ENCODE results near the gene PIEZO2.

DNA sequence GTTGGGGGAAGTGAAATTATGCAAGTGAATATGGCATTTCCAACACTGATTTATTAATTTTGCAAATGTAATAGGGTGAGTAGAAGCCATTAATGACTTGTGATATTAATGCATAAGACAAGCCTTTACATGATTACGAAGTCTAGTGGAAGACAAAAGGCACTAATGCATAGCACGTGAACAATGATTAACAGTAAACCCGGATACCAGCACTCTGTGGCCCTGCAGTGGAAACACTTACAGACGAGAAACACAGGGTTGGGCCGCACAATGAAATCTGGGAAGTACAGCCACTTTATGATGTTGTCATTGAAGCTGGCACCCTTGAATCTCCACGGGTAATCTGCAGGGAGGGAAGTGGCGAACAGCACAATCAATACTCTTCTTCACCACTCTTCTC is 390.1 kb downstream of the PIEZO2 start:
- TF ChIP-seq, protein P1, sequence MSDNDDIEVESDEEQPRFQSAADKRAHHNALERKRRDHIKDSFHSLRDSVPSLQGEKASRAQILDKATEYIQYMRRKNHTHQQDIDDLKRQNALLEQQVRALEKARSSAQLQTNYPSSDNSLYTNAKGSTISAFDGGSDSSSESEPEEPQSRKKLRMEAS (IDR thresholded peaks at IDR 0.05), result no peak
- no peak for TF ChIP-seq SIRT6 (IDR thresholded peaks at IDR 0.05; ENCODE audit: low read length)
- no peak for TF ChIP-seq YY1 (IDR thresholded peaks at IDR 0.05; ENCODE audit: low read depth, low read length)
- TF ChIP-seq RAD21 (IDR thresholded peaks at IDR 0.05 in 1 of 2, conservative IDR thresholded peaks at IDR 0.05 in 1 of 2; ENCODE audit: low read depth in 2 of 2, low read length in 2 of 2), result no peak
- TF ChIP-seq, protein P2, sequence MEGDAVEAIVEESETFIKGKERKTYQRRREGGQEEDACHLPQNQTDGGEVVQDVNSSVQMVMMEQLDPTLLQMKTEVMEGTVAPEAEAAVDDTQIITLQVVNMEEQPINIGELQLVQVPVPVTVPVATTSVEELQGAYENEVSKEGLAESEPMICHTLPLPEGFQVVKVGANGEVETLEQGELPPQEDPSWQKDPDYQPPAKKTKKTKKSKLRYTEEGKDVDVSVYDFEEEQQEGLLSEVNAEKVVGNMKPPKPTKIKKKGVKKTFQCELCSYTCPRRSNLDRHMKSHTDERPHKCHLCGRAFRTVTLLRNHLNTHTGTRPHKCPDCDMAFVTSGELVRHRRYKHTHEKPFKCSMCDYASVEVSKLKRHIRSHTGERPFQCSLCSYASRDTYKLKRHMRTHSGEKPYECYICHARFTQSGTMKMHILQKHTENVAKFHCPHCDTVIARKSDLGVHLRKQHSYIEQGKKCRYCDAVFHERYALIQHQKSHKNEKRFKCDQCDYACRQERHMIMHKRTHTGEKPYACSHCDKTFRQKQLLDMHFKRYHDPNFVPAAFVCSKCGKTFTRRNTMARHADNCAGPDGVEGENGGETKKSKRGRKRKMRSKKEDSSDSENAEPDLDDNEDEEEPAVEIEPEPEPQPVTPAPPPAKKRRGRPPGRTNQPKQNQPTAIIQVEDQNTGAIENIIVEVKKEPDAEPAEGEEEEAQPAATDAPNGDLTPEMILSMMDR (IDR thresholded peaks at IDR 0.05; ENCODE audit: control extremely low read depth in 1 of 3, insufficient read depth in 1 of 3, low read depth in 1 of 3, low read length in 3 of 3), result no peak
- TF ChIP-seq POLR2A (IDR thresholded peaks at IDR 0.05; ENCODE audit: control extremely low read depth in 1 of 2, low read depth in 2 of 2, low read length in 2 of 2), result no peak
- TF ChIP-seq EZH2 (IDR thresholded peaks at IDR 0.05; ENCODE audit: low read depth, low read length, severe bottlenecking), result no peak
- no peak for TF ChIP-seq JUND (IDR thresholded peaks at IDR 0.05; ENCODE audit: low read length)
